ENCODE data around the gene CCBE1.

Gene CCBE1

DNA sequence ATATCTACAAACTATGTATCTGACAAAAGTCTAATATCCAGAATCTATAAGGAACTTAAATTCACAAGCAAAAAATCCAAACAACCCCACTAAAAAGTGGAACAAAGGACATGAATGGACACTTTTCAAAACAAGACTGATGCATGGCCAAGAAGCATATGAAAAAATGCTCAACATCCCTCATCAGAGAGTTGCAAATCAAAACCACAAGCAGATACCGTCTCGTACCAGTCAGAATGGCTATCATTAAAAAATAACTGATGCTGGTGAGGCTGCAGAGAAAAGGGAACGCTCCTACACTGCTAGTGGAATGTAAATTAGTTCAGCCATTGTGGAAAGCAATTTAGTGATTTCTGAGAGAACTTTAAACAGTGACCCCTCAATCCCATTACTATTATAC, 56.5 kb downstream of the CCBE1 start:
- Histone ChIP-seq H3K9me3 (ENCODE audit: control insufficient read depth, low read length) (no peaks in the 10 kb centered on the region), H3K27me3 (ENCODE audit: control insufficient read depth, insufficient read depth, low read length) (no peaks in the 10 kb centered on the region), H3K4me1 (ENCODE audit: control insufficient read depth, insufficient read depth, low read length) (no peaks in the 10 kb centered on the region), H3K36me3 (ENCODE audit: control insufficient read depth, insufficient read depth, low read length) (no peaks in the 10 kb centered on the region), H3K9ac (ENCODE audit: low read length) (no peak overlapping the region), H3K4me3 (ENCODE audit: low read length) (no peak overlapping the region)

DNA sequence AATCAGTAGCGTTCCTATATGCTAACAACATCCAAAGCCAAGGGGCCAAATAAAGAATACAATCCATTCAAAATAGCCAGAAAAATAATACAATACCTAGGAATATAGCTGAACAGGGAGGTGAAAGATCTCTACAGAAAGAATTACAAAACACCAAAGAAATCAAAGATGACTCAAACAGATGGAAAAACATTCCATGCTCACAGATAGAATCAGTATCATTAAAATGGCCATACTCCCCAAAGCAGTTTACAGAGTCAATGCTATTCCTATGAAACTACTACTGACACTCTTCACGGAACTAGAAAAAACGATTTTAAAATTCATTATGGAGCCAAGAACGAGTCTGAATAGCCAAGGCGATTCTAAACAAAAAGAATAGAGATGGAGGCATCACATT, 57.4 kb downstream of the CCBE1 start:
- H3K27me3 ChIP-seq (ENCODE audit: control insufficient read depth, insufficient read depth, low read length): no peaks in the 10 kb centered on the region
- H3K9ac ChIP-seq (ENCODE audit: low read length): no peak overlapping the region
- H3K4me3 ChIP-seq (ENCODE audit: low read length): no peak overlapping the region
- no peaks in the 10 kb centered on the region for H3K4me1 ChIP-seq (ENCODE audit: control insufficient read depth, insufficient read depth, low read length)
- H3K36me3 ChIP-seq (ENCODE audit: control insufficient read depth, insufficient read depth, low read length): no peaks in the 10 kb centered on the region
- no peaks in the 10 kb centered on the region for H3K9me3 ChIP-seq (ENCODE audit: control insufficient read depth, low read length)

GRCh38 chr18:59639136-59639535, 58.1 kb downstream of the CCBE1 start:
- no peaks in the 10 kb centered on the region for H3K9me3 ChIP-seq (ENCODE audit: control insufficient read depth, low read length)
- no peaks in the 10 kb centered on the region for H3K36me3 ChIP-seq (ENCODE audit: control insufficient read depth, insufficient read depth, low read length)
- H3K4me1 ChIP-seq (ENCODE audit: control insufficient read depth, insufficient read depth, low read length): no peaks in the 10 kb centered on the region
- H3K27me3 ChIP-seq (ENCODE audit: control insufficient read depth, insufficient read depth, low read length): no peaks in the 10 kb centered on the region
- H3K9ac ChIP-seq (ENCODE audit: low read length): no peak overlapping the region
- no peak overlapping the region for H3K4me3 ChIP-seq (ENCODE audit: low read length)

- Histone ChIP-seq H3K27me3 (ENCODE audit: control insufficient read depth, insufficient read depth, low read length) (no peaks in the 10 kb centered on the region), H3K4me3 (ENCODE audit: low read length) (no peak overlapping the region), H3K36me3 (ENCODE audit: control insufficient read depth, insufficient read depth, low read length) (no peaks in the 10 kb centered on the region), H3K4me1 (ENCODE audit: control insufficient read depth, insufficient read depth, low read length) (no peaks in the 10 kb centered on the region), H3K9me3 (ENCODE audit: control insufficient read depth, low read length) (no peaks in the 10 kb centered on the region), H3K9ac (ENCODE audit: low read length) (no peak overlapping the region)
These were observed 63.2 kb downstream of the CCBE1 start for GRCh38 chr18:59633961-59634485.

GRCh38 chr18:59633317-59633716, 63.9 kb downstream of the CCBE1 start:
- Histone ChIP-seq H3K4me3 (ENCODE audit: low read length) (no peak overlapping the region), H3K27me3 (ENCODE audit: control insufficient read depth, insufficient read depth, low read length) (no peaks in the 10 kb centered on the region), H3K4me1 (ENCODE audit: control insufficient read depth, insufficient read depth, low read length) (no peaks in the 10 kb centered on the region), H3K9ac (ENCODE audit: low read length) (no peak overlapping the region), H3K36me3 (ENCODE audit: control insufficient read depth, insufficient read depth, low read length) (no peaks in the 10 kb centered on the region), H3K9me3 (ENCODE audit: control insufficient read depth, low read length) (no peaks in the 10 kb centered on the region)

DNA sequence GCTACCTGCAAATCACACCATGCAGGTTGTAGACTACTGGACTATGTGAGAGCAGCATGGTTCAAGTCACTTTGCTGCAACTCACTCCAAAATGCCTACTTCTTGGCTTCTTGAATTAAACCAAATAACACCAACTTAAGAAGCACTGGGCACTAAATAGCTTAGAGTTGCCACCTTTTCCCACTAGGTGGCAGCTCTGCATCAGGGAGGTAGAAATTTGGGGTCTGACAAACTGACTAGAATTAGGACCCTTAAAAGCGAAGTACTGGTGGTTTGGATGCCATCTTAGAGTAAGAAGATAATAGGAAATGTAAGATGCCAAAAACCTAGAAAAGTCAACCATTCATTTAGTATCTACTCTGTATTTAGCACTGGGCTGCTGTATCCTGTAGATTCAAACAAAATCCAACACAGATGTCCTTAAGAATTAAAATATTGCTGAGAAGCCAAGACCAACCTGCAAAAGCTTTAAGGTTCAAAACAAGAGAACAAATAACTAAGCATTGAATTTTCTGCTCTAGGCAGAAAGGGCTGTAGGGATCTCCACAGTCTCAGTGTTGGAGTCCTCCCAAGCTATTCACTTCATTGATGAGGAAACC, 65.5 kb downstream of the CCBE1 start:
- Histone ChIP-seq H3K9me3 (ENCODE audit: control insufficient read depth, low read length) (no peaks in the 10 kb centered on the region), H3K27me3 (ENCODE audit: control insufficient read depth, insufficient read depth, low read length) (no peaks in the 10 kb centered on the region), H3K9ac (ENCODE audit: low read length) (no peak overlapping the region), H3K4me1 (ENCODE audit: control insufficient read depth, insufficient read depth, low read length) (no peaks in the 10 kb centered on the region), H3K36me3 (ENCODE audit: control insufficient read depth, insufficient read depth, low read length) (no peaks in the 10 kb centered on the region), H3K4me3 (ENCODE audit: low read length) (no peak overlapping the region)

DNA sequence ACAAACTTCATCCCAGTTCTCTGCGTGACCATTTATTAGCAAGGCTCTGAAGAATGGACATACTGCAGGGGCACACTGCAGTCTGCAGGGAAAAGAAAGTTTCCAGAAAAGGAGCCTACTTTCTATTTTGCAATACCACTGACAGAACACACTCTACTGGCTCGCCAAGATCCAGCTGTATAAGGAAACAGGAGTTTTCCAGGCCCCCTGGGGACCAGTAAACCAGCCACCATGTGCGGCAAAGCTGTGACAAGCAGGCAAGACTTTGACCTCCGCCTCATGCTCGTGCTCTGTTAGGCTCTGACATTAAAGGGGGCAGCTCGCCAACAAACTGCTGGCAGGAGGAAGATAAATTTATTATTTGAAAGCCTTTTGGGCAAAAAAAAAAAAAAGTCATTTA, 67.3 kb downstream of the CCBE1 start:
- no peak overlapping the region for H3K9ac ChIP-seq (ENCODE audit: low read length)
- H3K4me3 ChIP-seq (ENCODE audit: low read length): no peak overlapping the region
- no peaks in the 10 kb centered on the region for H3K4me1 ChIP-seq (ENCODE audit: control insufficient read depth, insufficient read depth, low read length)
- H3K36me3 ChIP-seq (ENCODE audit: control insufficient read depth, insufficient read depth, low read length): no peaks in the 10 kb centered on the region
- H3K9me3 ChIP-seq (ENCODE audit: control insufficient read depth, low read length): no peaks in the 10 kb centered on the region
- no peaks in the 10 kb centered on the region for H3K27me3 ChIP-seq (ENCODE audit: control insufficient read depth, insufficient read depth, low read length)

DNA sequence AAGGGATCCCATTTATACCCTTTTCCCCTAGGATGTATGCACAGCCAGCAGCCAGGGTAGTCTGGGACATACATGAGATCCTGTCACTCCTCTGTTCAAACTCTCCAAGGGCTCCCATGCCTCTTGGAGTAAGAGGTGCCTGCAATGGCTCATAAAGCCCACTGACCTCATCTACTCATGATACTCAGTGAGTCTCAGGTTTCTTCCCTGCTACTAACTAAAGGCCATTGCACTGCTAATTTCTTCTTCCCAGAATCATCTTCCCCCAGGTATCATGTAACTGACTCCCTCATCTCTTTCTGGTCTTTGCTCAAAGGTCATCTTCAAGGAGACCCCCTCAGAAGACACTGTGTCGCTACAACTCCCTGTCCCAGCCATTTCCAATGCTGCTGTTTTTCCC, 68.2 kb downstream of the CCBE1 start:
- H3K4me1 ChIP-seq (ENCODE audit: control insufficient read depth, insufficient read depth, low read length): no peaks in the 10 kb centered on the region
- H3K36me3 ChIP-seq (ENCODE audit: control insufficient read depth, insufficient read depth, low read length): no peaks in the 10 kb centered on the region
- H3K4me3 ChIP-seq (ENCODE audit: low read length): no peak overlapping the region
- no peak overlapping the region for H3K9ac ChIP-seq (ENCODE audit: low read length)
- H3K27me3 ChIP-seq (ENCODE audit: control insufficient read depth, insufficient read depth, low read length): no peaks in the 10 kb centered on the region
- no peaks in the 10 kb centered on the region for H3K9me3 ChIP-seq (ENCODE audit: control insufficient read depth, low read length)

- H3K4me1 ChIP-seq (ENCODE audit: control insufficient read depth, insufficient read depth, low read length): no peaks in the 10 kb centered on the region
- no peaks in the 10 kb centered on the region for H3K36me3 ChIP-seq (ENCODE audit: control insufficient read depth, insufficient read depth, low read length)
- no peak overlapping the region for H3K4me3 ChIP-seq (ENCODE audit: low read length)
- no peak overlapping the region for H3K9ac ChIP-seq (ENCODE audit: low read length)
- H3K9me3 ChIP-seq (ENCODE audit: control insufficient read depth, low read length): no peaks in the 10 kb centered on the region
- H3K27me3 ChIP-seq (ENCODE audit: control insufficient read depth, insufficient read depth, low read length): no peaks in the 10 kb centered on the region
These were observed 69.8 kb downstream of the CCBE1 start for GRCh38 chr18:59627414-59627813.

DNA sequence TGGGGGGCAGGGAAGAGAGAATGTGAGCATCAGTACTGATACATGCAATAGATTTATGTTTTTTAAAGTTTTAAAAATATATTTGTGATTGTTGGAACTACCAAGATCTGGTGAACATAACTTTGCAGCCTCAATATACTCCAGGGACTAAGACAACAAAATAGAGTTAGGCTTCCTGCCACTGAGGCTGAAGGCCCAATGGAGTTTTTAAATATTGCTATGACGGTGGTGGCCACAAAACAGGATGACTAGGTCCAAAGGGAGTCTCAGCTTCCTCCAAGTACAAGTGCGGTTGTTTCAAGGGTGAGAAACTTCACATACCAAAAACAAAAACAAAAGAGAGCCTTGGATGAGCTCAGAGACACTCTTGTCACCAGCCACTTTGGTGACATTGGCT, 72.9 kb downstream of the CCBE1 start:
- Histone ChIP-seq H3K4me1 (ENCODE audit: control insufficient read depth, insufficient read depth, low read length) (no peaks in the 10 kb centered on the region), H3K27me3 (ENCODE audit: control insufficient read depth, insufficient read depth, low read length) (no peaks in the 10 kb centered on the region), H3K36me3 (ENCODE audit: control insufficient read depth, insufficient read depth, low read length) (no peaks in the 10 kb centered on the region), H3K9ac (ENCODE audit: low read length) (no peak overlapping the region), H3K4me3 (ENCODE audit: low read length) (no peak overlapping the region), H3K9me3 (ENCODE audit: control insufficient read depth, low read length) (no peaks in the 10 kb centered on the region)

DNA sequence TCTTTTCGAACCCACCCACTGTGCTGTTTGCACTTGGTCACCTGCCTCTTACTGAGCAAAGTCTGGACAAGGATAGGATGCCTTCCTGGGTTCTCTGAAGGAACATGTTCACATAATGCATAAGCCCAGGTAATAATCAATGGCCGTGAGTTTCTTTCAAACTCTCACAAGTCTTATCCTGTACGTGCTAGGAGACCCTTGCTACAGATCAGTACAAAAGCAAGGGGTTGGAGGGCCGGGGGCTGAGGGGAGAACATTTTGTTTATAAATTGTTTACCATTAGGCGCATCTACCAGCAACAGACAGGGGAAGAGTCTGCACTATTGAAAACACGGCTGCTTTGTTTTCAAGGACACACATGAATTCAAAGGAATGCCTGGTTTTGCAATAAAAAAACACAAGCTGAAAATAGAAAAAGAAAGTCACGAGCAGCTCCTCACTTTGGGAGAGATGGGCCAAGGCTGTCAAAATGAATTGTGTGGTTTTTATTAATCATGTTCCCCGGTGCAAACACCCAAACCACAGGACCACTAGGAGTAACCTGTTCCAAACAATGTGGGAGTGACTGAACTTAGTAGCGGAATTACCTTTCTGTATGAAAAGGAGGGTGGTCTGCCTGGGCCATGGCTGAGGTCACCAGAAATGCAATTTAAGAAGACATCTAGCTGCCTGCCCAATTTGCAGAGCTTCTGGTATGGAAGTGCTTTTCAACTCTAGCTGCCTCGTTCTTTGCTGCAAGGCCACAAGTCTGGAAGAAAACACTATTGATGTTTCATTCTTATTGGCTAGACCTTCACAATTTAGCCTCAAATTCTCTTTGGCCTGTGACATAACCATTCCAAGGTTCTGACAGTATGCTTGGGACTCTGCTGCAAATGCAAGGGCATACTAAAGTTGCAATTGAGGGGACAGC, 73.5 kb downstream of the CCBE1 start:
- H3K4me1 ChIP-seq (ENCODE audit: control insufficient read depth, insufficient read depth, low read length): no peaks in the 10 kb centered on the region
- H3K36me3 ChIP-seq (ENCODE audit: control insufficient read depth, insufficient read depth, low read length): no peaks in the 10 kb centered on the region
- no peak overlapping the region for H3K9ac ChIP-seq (ENCODE audit: low read length)
- H3K27me3 ChIP-seq (ENCODE audit: control insufficient read depth, insufficient read depth, low read length): no peaks in the 10 kb centered on the region
- no peaks in the 10 kb centered on the region for H3K9me3 ChIP-seq (ENCODE audit: control insufficient read depth, low read length)
- H3K4me3 ChIP-seq (ENCODE audit: low read length): no peak overlapping the region

DNA sequence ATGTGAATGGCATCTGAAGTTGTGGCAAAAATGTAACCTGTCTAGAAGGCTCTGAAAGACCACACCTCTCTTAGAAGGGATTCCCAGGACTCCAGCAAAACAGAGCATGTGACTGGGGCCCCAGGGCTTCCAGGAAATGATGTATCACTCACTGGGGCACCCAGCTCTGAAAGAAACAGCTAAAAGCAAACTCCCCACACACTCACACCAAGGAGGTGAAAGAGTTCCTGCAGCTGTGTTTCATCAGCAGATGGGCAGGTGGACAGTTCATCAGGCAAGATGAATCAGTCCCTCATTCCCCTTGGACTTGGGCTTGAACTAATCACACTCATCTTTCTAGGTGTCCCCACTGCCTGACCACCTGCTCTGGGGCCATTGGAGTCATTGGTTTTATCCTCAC, 76.2 kb downstream of the CCBE1 start:
- Histone ChIP-seq H3K36me3 (ENCODE audit: control insufficient read depth, insufficient read depth, low read length) (no peaks in the 10 kb centered on the region), H3K4me1 (ENCODE audit: control insufficient read depth, insufficient read depth, low read length) (no peaks in the 10 kb centered on the region), H3K27me3 (ENCODE audit: control insufficient read depth, insufficient read depth, low read length) (no peaks in the 10 kb centered on the region), H3K9ac (ENCODE audit: low read length) (no peak overlapping the region), H3K4me3 (ENCODE audit: low read length) (no peak overlapping the region), H3K9me3 (ENCODE audit: control insufficient read depth, low read length) (no peaks in the 10 kb centered on the region)
